BLaER1 treated with 17β-estradiol and CSF1 and Interleukin-3, amounts not matched to agents 10 nM and 100 nM (cell line): Measurements from ENCODE around the gene MDM4.

Experiments used
- H3K27ac ChIP-seq, 11 experiments: shearing (Covaris generic); formaldehyde crosslinking; 2 replicates each; pipeline ENCODE4 v1.8.1; 2022
- H3K27me3 ChIP-seq, 11 experiments: shearing (Covaris generic); formaldehyde crosslinking; 2 replicates each; pipeline ENCODE4 v1.8.1; 2022
- H3K36me3 ChIP-seq, 11 experiments: shearing (Covaris generic); formaldehyde crosslinking; 2 replicates each; pipeline ENCODE4 v1.8.1; 2022
- H3K4me1 ChIP-seq, 10 experiments: shearing (Covaris generic); formaldehyde crosslinking; 2 replicates each; pipeline ENCODE4 v1.8.1; 2022
- H3K4me2 ChIP-seq, 11 experiments: shearing (Covaris generic); formaldehyde crosslinking; 2 replicates each; pipeline ENCODE4 v1.8.1; 2022
- H3K4me3 ChIP-seq, 10 experiments: shearing (Covaris generic); formaldehyde crosslinking; 2 replicates each; pipeline ENCODE4 v1.8.1; 2022
- H3K9ac ChIP-seq, 11 experiments: shearing (Covaris generic); formaldehyde crosslinking; 2 replicates each; pipeline ENCODE4 v1.8.1; 2022
- H3K9me3 ChIP-seq, 11 experiments: shearing (Covaris generic); formaldehyde crosslinking; replicated peaks in 1 of 11; 2 replicates each; pipeline ENCODE4 v1.8.1; 2022
- H4K20me1 ChIP-seq, 11 experiments: shearing (Covaris generic); formaldehyde crosslinking; 2 replicates each; pipeline ENCODE4 v1.8.1; 2022
- Cebpa-rat ChIP-seq, 11 experiments: shearing (Covaris generic); IDR thresholded peaks; 2 replicates each; pipeline ENCODE4 v1.8.1; 2022

The MDM4 gene

DNA sequence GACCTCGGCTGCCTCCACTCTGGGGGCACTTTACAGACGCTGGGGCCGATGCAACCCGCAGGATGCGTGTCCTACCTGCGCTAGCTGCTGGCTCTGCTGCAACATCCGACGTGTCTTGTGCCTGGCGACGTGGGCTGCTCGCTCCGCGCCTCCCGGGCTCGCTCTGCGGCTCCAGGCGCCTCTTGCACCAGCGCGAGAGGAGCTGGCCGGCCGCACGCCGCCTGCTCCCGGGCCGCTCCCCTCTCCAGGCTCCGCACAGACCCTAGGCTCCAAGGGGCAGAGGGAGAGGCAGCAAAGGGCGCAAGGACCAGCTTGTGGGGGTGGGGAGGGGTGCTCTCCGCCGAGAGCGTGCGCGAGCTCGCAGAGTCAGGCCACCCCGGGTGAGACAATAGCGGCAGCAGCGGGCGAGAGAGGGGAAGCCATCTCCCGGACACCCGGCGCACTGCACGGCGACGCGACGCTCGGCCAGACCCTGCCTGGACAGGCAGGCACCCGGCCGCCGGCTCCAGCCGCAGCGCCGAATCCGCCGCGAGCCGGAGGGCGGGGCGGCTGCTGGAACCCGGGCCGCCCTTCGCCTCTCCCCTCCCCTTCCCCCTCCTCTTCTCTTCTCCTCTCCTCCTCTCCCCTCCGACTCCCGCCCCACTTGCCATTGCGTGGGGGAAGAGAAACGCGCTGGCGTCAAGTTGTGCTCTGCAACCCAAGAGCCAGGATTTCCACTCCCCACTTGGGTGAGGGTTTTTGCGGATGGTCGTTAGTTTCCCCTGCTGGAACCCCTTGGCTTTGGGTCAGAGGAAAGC, 21.7 kb upstream of the MDM4 start, which contains the start of gene PIK3C2B:
Gene PIK3C2B (minus strand): TSS at position 525 of the 797 bp plus-strand sequence. CDS start 25,003 bp downstream, outside the sequence.
- Histone ChIP-seq H3K27me3 (no peaks in the 10 kb centered on the region), H3K4me1 (peaks cover 63 to 86% (median 80%) of the 10 kb centered on the region in 10 experiments)

DNA sequence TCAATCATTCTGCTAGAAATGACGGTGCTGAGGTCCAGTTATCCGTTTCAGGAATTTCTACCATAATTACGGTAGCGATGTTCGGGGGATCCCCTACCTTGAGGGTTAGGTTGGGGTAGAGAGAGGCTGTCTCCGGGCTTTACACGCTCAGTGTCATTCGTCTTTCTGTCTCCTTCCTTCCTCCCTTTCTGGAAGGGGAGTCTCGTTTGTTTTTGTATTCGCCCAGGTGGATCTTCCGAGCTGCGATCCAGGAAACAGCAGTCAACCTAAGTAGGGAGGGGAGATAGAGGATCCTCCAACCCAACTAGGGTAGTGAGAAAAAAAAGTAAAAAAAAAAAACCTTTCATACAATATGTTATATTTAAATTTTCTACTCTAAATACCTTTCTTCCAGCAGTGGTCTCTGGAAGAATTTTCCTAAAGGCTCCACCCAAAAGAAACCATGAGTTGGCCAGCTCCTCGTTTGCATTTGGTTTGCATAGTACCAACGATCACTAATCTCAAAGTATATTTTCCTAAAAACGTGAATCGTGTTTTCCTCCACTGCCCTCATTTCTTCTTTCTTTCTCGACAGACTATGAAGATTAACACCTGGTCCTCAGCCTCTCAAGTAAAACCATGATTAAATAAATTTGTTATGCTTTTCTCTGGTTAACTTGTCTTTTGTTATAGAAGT, 21.0 kb upstream of the MDM4 start:
- Histone ChIP-seq H3K9ac (peak overlapping the region; percentile 78 to 96 (median 93)), H3K36me3 (peaks cover 0 to 7% (median 3%) of the 10 kb centered on the region in 11 experiments; a peak in 7 of 22 replicates), H3K4me3 (peak overlapping the region; percentile 69 to 97 (median 92)), H3K4me2 (peak overlapping the region; percentile 91 to 99 (median 97)), H3K4me1 (peaks cover 60 to 83% (median 77%) of the 10 kb centered on the region in 10 experiments), H3K27me3 (no peaks in the 10 kb centered on the region), H4K20me1 (peaks cover 0 to 32% (median 12%) of the 10 kb centered on the region in 11 experiments; a peak in 13 of 22 replicates), H3K9me3 (peaks cover 0 to 3% (median 0%) of the 10 kb centered on the region in 11 experiments; a peak in 1 of 22 replicates), H3K27ac (peak overlapping the region in 10 of 11 experiments; percentile 76 to 98 (median 92); a peak in 20 of 22 replicates)
- TF ChIP-seq Cebpa-rat (IDR thresholded peaks at IDR 0.05), result no peak

More for the DNA sequence above, 21.7 kb upstream of the MDM4 start, which contains the start of gene PIK3C2B:
- Histone ChIP-seq H3K27ac (peak within 1 kb of the TSS; percentile 41 to 98 (median 92); a peak in 21 of 22 replicates), H3K36me3 (peaks cover 0 to 14% (median 10%) of the 10 kb centered on the region in 11 experiments; a peak in 15 of 22 replicates), H3K9ac (peak within 1 kb of the TSS; percentile 78 to 96 (median 93)), H4K20me1 (peaks cover 0 to 39% (median 12%) of the 10 kb centered on the region in 11 experiments; a peak in 14 of 22 replicates), H3K9me3 (no peaks in the 10 kb centered on the region), H3K4me2 (peak within 1 kb of the TSS; percentile 91 to 99 (median 97)), H3K4me3 (peak within 1 kb of the TSS; percentile 69 to 97 (median 92))
- TF ChIP-seq Cebpa-rat (IDR thresholded peaks at IDR 0.05), result no peak

DNA sequence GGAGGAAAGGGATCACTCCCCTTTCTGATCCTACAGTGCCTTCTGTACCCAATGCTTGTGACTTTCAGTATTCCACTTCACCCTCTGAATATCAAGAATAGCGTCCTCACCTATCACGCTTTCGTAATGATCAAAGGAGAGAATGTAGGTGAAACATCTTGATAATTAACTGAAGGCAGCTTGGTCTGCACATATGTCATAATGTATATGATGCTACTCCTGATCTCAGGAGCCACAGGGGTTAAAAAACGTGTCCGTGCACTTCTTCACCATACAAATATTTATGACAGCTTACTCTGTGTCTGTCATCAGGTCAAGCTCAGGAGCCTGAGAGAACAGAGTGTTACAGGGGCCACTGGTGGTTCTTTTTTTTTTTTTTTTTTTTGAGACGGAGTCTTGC, 20.4 kb upstream of the MDM4 start:
- H3K27ac ChIP-seq, result peak overlapping the region in 4 of 11 experiments; percentile 92 to 98 (median 96); a peak in 3 of 22 replicates
- H3K9ac ChIP-seq, result peak overlapping the region in 7 of 11 experiments; percentile 86 to 96 (median 93); a peak in 8 of 22 replicates
- peak overlapping the region in 6 of 10 experiments; percentile 78 to 97 (median 90); a peak in 8 of 20 replicates for H3K4me3 ChIP-seq
- no peak for TF ChIP-seq Cebpa-rat (IDR thresholded peaks at IDR 0.05)
- peaks cover 58 to 78% (median 72%) of the 10 kb centered on the region in 10 experiments for H3K4me1 ChIP-seq
- peaks cover 0 to 4% (median 0%) of the 10 kb centered on the region in 11 experiments; a peak in 1 of 22 replicates for H3K9me3 ChIP-seq
- H3K36me3 ChIP-seq, result peaks cover 0 to 1% (median 0%) of the 10 kb centered on the region in 11 experiments; a peak in 3 of 22 replicates
- H3K27me3 ChIP-seq, result no peaks in the 10 kb centered on the region
- peak overlapping the region; percentile 91 to 99 (median 97) for H3K4me2 ChIP-seq
- peaks cover 0 to 26% (median 11%) of the 10 kb centered on the region in 11 experiments; a peak in 12 of 22 replicates for H4K20me1 ChIP-seq

DNA sequence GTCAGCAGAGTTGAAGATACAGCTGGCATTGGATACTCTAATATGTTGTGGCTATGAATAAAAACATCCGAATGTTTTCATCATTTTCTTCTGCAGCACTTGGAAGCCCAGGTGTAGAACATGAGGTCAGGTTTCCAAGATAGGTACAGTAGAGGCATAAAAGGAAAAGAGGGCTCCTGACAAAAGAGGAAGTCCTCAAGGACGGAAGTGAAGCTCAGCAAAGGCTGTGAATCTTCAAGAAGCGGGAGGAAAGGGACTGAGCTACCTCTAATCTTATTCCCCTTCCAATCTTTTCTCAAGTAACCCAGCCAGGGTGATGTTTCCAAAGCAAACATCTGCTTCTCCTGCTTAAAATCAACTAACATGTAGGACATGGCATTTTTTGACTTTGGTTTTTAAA, 17.2 kb upstream of the MDM4 start:
- TF ChIP-seq Cebpa-rat (IDR thresholded peaks at IDR 0.05), result no peak
- Histone ChIP-seq H3K27me3 (no peaks in the 10 kb centered on the region), H3K9me3 (peaks cover 0 to 4% (median 0%) of the 10 kb centered on the region in 11 experiments; a peak in 1 of 22 replicates), H3K36me3 (no peaks in the 10 kb centered on the region), H3K9ac (no peak overlapping the region), H3K4me1 (peaks cover 46 to 72% (median 61%) of the 10 kb centered on the region in 10 experiments), H3K4me2 (peak overlapping the region; percentile 8 to 55 (median 43)), H4K20me1 (no peaks in the 10 kb centered on the region), H3K27ac (no peak overlapping the region), H3K4me3 (no peak overlapping the region)

DNA sequence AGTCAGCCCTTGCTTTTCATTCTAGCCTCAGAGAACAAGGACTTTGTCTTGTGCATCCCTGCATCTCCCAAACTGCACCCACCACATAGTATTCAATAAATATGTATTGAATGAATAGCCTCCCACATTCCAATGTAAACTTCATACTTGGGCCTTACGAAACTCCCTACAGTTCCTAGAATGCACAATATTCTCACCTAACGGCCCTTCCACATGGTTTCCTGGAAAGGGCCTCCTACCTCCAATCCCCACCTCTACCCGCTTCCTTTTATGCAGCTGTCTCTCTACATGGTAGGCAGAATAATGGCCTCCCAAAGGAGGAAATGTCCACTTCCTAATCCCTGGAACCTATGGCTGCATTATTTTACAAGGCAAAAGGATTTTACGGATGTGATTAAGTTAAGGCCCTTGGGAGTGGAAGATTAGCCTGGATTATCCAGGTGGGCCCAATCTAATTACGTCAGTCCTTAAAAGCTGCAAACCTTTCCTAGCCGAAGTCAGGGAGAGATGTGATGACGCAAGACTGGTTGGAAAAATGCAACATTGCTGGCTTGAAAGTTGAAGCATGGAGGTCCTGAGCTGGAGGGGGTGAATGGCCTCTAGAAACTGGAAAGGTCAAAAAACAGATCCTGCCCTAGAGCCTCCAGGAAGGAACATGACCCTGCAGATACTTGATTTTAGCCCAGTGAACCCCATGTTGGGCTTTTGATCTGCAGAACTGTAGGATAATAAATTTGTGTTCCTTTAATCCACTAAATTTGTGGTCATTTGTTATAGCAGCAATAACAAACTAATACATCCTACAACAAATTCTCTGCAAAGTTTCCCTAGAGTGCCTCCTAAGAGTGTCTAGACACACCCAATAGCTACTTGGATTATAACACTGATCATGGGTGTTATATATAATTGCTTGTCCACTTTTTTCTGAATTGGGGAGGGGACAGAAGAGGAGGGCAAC, 16.4 kb upstream of the MDM4 start:
- no peaks in the 10 kb centered on the region for H4K20me1 ChIP-seq
- H3K9ac ChIP-seq, result no peak overlapping the region
- H3K36me3 ChIP-seq, result no peaks in the 10 kb centered on the region
- H3K9me3 ChIP-seq, result peaks cover 0 to 4% (median 0%) of the 10 kb centered on the region in 11 experiments; a peak in 1 of 22 replicates
- H3K27ac ChIP-seq, result no peak overlapping the region
- peaks cover 48 to 80% (median 69%) of the 10 kb centered on the region in 10 experiments for H3K4me1 ChIP-seq
- H3K27me3 ChIP-seq, result no peaks in the 10 kb centered on the region
- H3K4me2 ChIP-seq, result peak overlapping the region; percentile 8 to 55 (median 43); a peak in 20 of 22 replicates
- no peak overlapping the region for H3K4me3 ChIP-seq
- peak in 6 of 11 experiments; percentile 12 to 59 (median 23); a peak in 1 of 22 replicates for TF ChIP-seq Cebpa-rat (IDR thresholded peaks at IDR 0.05)

DNA sequence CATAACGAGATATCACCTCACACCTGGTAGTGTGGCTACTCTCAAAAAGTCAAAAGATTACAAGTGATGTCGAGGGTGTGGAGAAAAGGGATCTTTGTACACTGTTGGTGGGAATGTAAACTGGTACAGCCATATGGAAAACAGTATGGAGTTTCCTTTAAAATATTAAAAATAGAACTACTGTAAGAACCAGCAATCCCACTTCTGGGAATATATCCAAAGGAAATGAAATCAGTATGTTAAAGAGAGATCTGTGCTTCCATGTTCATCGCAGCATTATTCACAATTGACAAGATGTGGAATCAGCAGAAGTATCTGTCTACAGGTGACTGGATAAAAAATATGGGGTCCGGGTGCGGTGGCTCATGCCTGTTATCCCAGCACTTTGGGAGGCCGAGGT, 14.0 kb upstream of the MDM4 start:
- H3K27me3 ChIP-seq, result no peaks in the 10 kb centered on the region
- H3K4me1 ChIP-seq, result peaks cover 41 to 69% (median 59%) of the 10 kb centered on the region in 10 experiments
- no peak overlapping the region for H3K4me3 ChIP-seq

DNA sequence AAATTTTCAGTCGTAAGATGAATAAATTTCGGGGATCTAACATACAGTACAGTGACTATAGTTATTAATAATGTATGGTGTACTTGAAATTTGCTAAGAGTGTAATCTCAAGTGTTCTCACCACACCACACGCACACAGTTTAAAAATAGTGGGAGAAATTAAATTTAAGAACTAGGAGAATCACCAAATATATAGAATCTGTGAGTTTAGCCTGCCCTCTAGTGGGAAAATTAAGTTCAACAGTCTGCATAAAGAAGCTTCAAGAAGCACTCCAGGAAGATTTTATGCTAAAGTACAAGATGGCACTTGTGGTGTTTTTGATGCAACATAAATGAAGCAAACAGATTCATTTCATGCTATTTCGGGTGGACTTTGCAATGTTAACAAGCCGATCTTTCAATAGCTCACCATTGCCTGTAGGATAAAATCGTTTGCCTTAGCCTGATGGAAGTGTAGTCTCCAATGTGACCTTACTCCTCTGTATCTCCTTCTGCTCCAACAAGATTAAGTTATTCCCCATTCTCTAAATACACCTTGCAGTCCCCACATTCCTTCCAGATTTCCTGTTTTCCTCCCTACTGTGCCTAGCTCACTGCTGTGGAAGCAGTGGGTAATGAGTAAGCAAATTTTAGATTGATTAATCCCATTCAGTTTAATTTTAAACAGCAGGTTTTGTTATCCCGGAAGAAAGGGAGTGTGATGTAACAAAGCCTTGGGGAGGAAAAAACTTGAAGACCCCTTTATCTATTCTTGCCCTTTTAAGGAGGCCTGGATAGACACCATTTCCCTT, 12.9 kb upstream of the MDM4 start:
- Histone ChIP-seq H3K36me3 (no peaks in the 10 kb centered on the region), H3K27ac (peak overlapping the region in 6 of 11 experiments; percentile 8 to 91 (median 60); a peak in 9 of 22 replicates), H3K9ac (peak overlapping the region in 8 of 11 experiments; percentile 4 to 30 (median 13); a peak in 8 of 22 replicates), H3K27me3 (no peaks in the 10 kb centered on the region), H3K4me2 (peak overlapping the region; percentile 28 to 90 (median 61); a peak in 21 of 22 replicates), H3K9me3 (peaks cover 0 to 4% (median 0%) of the 10 kb centered on the region in 11 experiments; a peak in 1 of 22 replicates), H4K20me1 (no peaks in the 10 kb centered on the region), H3K4me3 (no peak overlapping the region), H3K4me1 (peaks cover 49 to 66% (median 61%) of the 10 kb centered on the region in 10 experiments)
- no peak for TF ChIP-seq Cebpa-rat (IDR thresholded peaks at IDR 0.05)

More for the DNA sequence above, 14.0 kb upstream of the MDM4 start:
- H3K9me3 ChIP-seq, result peaks cover 0 to 4% (median 0%) of the 10 kb centered on the region in 11 experiments; a peak in 1 of 22 replicates
- H3K9ac ChIP-seq, result no peak overlapping the region
- no peak for TF ChIP-seq Cebpa-rat (IDR thresholded peaks at IDR 0.05)
- H4K20me1 ChIP-seq, result no peaks in the 10 kb centered on the region
- no peak overlapping the region; a peak in 1 of 22 replicates for H3K27ac ChIP-seq
- H3K4me2 ChIP-seq, result no peak overlapping the region
- H3K36me3 ChIP-seq, result no peaks in the 10 kb centered on the region
